Measurements from ENCODE around the gene COL4A5. TPM values are rescaled to one million over a fixed set of nuclear protein-coding genes. Genes with fewer than 3 reads are reported as not detected.

Gene COL4A5
- total RNA-seq, 2 experiments from 2014 or later, result not detected

DNA sequence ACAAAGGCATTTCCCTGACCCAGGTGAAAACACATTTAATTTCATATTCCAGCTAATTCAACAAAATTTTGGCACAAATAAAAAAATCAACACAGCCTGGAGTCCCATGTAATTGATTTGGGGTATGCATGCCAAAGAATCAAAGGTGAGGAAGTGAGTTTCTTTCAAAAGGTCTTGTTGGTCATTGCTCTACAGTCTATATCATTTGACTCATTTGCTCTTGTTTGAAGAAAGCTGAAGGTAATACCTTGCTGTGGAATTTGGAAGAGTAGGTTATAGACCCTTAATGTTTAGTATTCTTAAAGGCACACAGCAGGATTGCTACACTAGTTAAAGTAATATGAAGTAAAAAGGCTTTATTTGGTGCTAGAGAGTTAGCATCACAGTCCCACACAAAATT lies 26.9 kb upstream of the COL4A5 start:
- Mint-ChIP-seq H3K36me3 (ENCODE audit: low read depth) (no peaks in the 10 kb centered on the region), H3K27ac (no peak overlapping the region), H3K4me1 (ENCODE audit: low read depth) (no peaks in the 10 kb centered on the region), H3K9me3 (no peaks in the 10 kb centered on the region), H3K4me3 (no peak overlapping the region), H3K27me3 (no peaks in the 10 kb centered on the region)
- ChIA-PET POLR2A (no interaction called here), CTCF (interaction anchor here (0.8 kb wide), 1 partner anchor 33 kb away, joined by 3 read pairs; no protein-coding TSS in a partner anchor)
- no peak for DNase-seq
- Histone ChIP-seq H3K4me1 (ENCODE audit: insufficient read depth, low read length) (no peaks in the 10 kb centered on the region), H3K4me3 (ENCODE audit: low read length) (no peak overlapping the region), H3K27ac (ENCODE audit: low read depth in 1 of 2, low read length in 2 of 2) (no peak overlapping the region), H3K36me3 (ENCODE audit: insufficient read depth, low read length) (no peaks in the 10 kb centered on the region), H3K27me3 (ENCODE audit: control insufficient read depth in 1 of 2, insufficient read depth in 2 of 2, low read length in 2 of 2) (no peaks in the 10 kb centered on the region), H3K9me3 (ENCODE audit: control insufficient read depth in 1 of 2, insufficient read depth in 1 of 2, low read length in 2 of 2) (no peaks in the 10 kb centered on the region)
- intact Hi-C loops (cut with DNase I, micrococcal nuclease), result no loop called here
- TF ChIP-seq CTCF (IDR thresholded peaks at IDR 0.05), result no peak
- ATAC-seq (ENCODE audit: poor library complexity), result no peak

DNA sequence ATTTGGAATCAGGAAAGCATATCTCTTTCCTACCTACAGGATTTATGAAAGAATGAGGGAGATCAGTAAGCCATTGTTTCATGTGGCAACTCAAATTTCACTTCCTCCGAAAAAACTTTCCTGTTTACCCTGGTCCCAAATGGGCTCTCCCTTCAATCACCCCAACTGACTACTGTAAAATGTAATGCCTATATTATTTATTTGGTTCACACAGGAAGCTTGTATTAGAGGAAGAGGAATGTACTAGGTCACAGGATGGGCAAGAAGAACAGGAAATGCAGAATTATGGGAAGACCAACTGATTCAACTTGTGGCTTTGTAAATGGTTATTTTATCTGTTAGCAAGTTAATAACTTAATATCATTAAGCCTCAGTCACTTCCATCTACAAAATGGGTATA lies 24.5 kb upstream of the COL4A5 start:
- no peak for ATAC-seq (ENCODE audit: poor library complexity)
- H3K4me1 Mint-ChIP-seq (ENCODE audit: low read depth), result no peaks in the 10 kb centered on the region

DNA sequence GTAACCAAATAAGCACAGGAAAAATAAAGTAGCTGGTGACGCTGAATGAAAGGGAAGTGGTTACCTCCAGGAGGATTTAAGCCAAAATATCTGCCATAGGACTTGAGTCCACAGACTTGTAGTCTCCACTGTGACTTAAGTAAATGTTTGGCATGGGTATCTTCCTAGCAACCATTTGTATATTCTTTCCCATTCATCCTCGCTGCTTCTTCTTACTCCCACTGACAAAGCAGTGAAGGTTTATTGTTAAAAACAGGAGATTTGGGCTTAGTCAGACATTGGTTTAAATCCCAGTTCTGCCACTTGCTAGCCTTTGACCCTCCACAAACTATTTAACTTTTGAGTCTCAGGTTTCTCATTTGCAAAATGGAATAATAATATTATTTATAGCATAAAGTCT lies 23.7 kb upstream of the COL4A5 start:
- H3K9me3 Mint-ChIP-seq, result no peaks in the 10 kb centered on the region
- DNase-seq (no peak), ATAC-seq (ENCODE audit: poor library complexity) (no peak)
- no peaks in the 10 kb centered on the region for H3K9me3 ChIP-seq (ENCODE audit: control insufficient read depth in 1 of 2, insufficient read depth in 1 of 2, low read length in 2 of 2)
- no peaks in the 10 kb centered on the region for H3K36me3 ChIP-seq (ENCODE audit: insufficient read depth, low read length)
- no peaks in the 10 kb centered on the region for H3K4me1 Mint-ChIP-seq (ENCODE audit: low read depth)
- intact Hi-C loops (cut with DNase I, micrococcal nuclease), result no loop called here
- no peaks in the 10 kb centered on the region for H3K27me3 ChIP-seq (ENCODE audit: control insufficient read depth in 1 of 2, insufficient read depth in 2 of 2, low read length in 2 of 2)
- H3K4me3 ChIP-seq (ENCODE audit: low read length), result no peak overlapping the region
- no peaks in the 10 kb centered on the region for H3K27me3 Mint-ChIP-seq
- H3K4me3 Mint-ChIP-seq, result no peak overlapping the region
- H3K27ac Mint-ChIP-seq, result no peak overlapping the region
- no peaks in the 10 kb centered on the region for H3K4me1 ChIP-seq (ENCODE audit: insufficient read depth, low read length)
- TF ChIP-seq CTCF (IDR thresholded peaks at IDR 0.05), result no peak
- POLR2A ChIA-PET, result no interaction called here
- H3K36me3 Mint-ChIP-seq (ENCODE audit: low read depth), result no peaks in the 10 kb centered on the region
- CTCF ChIA-PET, result no interaction called here
- H3K27ac ChIP-seq (ENCODE audit: low read depth in 1 of 2, low read length in 2 of 2), result no peak overlapping the region

More for the DNA sequence above, 24.5 kb upstream of the COL4A5 start:
- H3K9me3 Mint-ChIP-seq, result no peaks in the 10 kb centered on the region
- TF ChIP-seq CTCF (IDR thresholded peaks at IDR 0.05), result no peak
- no peaks in the 10 kb centered on the region for H3K27me3 ChIP-seq (ENCODE audit: control insufficient read depth in 1 of 2, insufficient read depth in 2 of 2, low read length in 2 of 2)
- no peak overlapping the region for H3K27ac Mint-ChIP-seq
- H3K9me3 ChIP-seq (ENCODE audit: control insufficient read depth in 1 of 2, insufficient read depth in 1 of 2, low read length in 2 of 2), result no peaks in the 10 kb centered on the region
- no peak overlapping the region for H3K27ac ChIP-seq (ENCODE audit: low read depth in 1 of 2, low read length in 2 of 2)
- POLR2A ChIA-PET, result no interaction called here
- no peaks in the 10 kb centered on the region for H3K36me3 ChIP-seq (ENCODE audit: insufficient read depth, low read length)
- no peak for DNase-seq
- no peaks in the 10 kb centered on the region for H3K36me3 Mint-ChIP-seq (ENCODE audit: low read depth)
- no peak overlapping the region for H3K4me3 ChIP-seq (ENCODE audit: low read length)
- H3K27me3 Mint-ChIP-seq, result no peaks in the 10 kb centered on the region
- no peak overlapping the region for H3K4me3 Mint-ChIP-seq
- no peaks in the 10 kb centered on the region for H3K4me1 ChIP-seq (ENCODE audit: insufficient read depth, low read length)
- intact Hi-C loops (cut with DNase I, micrococcal nuclease), result no loop called here
- CTCF ChIA-PET, result interaction anchor here (0.6 kb wide), 1 partner anchor 7 kb away, joined by 4 read pairs; no protein-coding TSS in a partner anchor
